SIG-M5 treated with dmso at 0.1 percent for 504 hours (cell line): ENCODE measurements around the gene ELMO1.

Experiments used
- DNase-seq: peaks from one replicate; lab custom pipeline; 2025; ENCODE audit not compliant: unreplicated experiment; lab: John Stamatoyannopoulos, UW

The ELMO1 gene

DNA sequence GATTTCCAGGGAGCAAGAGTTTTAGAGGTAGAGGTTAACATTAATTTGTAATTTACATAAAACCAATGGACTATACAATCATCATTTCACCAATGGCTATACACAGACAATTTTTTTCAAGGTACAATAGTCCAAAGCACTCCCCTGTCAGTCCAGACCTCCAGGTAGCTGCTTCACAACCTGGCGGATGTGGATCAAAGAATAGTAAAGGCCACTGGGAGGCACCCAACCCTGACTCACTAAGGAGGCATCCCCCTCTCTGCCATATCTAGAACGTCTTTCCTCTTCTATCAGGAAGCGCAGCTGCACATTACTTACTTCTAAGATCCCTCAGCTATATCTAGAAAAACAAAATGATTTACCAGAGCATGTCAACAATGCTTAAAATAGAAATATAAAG lies 506.6 kb downstream of the ELMO1 start:
- DNase-seq: no peak

- no peak for DNase-seq
Observed at GRCh38 chr7:36941359-36941758, 507.3 kb downstream of the ELMO1 start.

- DNase-seq: no peak
Observed at GRCh38 chr7:36939816-36940215, 508.8 kb downstream of the ELMO1 start.

DNA sequence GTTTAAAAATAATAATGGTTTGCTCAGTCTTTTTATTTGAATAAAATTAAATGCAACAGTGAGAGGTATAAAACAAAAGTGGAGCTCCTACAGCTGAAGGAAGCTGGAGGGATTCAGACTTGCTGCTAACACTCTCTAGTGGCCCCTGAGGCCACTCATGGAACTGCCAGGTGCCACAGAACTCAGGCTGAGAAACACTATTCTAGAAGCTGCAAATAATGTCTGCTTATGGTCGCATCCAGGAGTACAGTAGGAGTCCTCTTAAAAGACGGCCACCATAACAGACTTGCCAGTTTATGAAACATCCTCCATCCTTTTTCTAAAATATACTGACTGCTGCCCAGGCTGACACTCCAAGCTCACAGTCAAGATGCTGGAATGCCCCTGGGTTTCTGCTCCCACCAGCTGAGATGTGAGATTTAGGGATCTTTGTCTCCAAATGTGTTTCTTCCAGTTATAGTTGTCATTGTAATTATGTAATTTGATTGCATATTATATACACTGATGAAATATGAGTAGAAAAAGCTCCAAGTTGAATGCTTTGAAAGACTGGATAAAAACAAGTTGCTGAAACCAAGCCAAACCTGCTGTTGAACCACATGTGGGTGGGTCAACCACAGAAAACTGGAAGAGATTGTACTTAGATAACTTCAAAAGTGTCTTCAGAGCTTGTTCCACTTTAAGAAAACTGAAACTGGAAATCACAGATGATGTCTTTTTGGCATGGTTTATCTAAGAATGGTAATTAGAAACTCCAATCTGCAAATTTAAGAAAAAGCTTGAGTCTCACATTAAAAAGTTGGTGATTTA lies 510.7 kb downstream of the ELMO1 start:
- no peak for DNase-seq

GRCh38 chr7:36931892-36932291 lies 516.8 kb downstream of the ELMO1 start:
- DNase-seq: no peak

GRCh38 chr7:36929791-36930190 lies 518.9 kb downstream of the ELMO1 start:
- DNase-seq: no peak

- DNase-seq: no peak
Observed at GRCh38 chr7:36928718-36929117, 519.9 kb downstream of the ELMO1 start.

DNA sequence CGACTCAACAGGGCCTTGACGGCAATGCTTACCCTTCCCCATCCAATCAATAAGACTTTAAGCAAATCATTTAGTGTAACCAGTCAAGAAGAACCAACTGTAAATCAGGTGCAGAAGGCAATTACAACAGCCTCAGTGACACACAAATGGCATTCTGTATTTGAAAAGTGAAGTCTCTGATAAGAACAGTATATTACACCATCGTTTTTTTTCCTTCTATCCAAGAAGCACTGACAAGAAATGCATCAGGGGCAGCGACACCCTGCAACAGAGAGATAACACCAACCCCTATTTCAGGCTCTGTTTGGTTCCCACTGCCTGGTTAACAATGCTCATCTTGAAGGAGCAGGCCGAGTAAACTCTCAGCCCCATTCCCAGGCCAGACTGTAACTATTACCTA lies 520.4 kb downstream of the ELMO1 start:
- no peak for DNase-seq

GRCh38 chr7:36925691-36926090 lies 523.0 kb downstream of the ELMO1 start:
- no peak for DNase-seq

- no peak for DNase-seq
Observed at GRCh38 chr7:36925207-36925606, 523.5 kb downstream of the ELMO1 start.

GRCh38 chr7:36923943-36924436 lies 524.7 kb downstream of the ELMO1 start:
- peak; percentile 81 for DNase-seq

GRCh38 chr7:36923185-36923584 lies 525.5 kb downstream of the ELMO1 start:
- no peak for DNase-seq

DNA sequence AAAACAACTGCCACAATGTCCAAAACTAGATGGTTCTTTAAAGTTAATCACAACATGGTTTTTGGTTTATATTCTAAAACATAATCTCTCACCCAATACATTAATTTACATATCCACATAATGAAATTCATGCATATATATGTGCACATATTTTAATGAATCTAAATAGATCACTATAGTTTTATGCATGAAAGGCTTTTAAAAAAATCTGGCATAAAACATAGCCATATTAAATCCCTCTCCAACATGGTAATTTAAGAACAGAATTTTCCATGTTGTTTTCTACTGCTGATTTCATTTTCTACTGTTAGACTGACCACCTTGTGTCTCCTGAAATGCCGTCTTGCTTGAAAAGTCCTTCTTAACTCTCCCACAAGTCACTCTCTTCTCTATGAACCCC lies 528.2 kb downstream of the ELMO1 start:
- no peak for DNase-seq

GRCh38 chr7:36919738-36920137 lies 528.9 kb downstream of the ELMO1 start:
- no peak for DNase-seq

DNA sequence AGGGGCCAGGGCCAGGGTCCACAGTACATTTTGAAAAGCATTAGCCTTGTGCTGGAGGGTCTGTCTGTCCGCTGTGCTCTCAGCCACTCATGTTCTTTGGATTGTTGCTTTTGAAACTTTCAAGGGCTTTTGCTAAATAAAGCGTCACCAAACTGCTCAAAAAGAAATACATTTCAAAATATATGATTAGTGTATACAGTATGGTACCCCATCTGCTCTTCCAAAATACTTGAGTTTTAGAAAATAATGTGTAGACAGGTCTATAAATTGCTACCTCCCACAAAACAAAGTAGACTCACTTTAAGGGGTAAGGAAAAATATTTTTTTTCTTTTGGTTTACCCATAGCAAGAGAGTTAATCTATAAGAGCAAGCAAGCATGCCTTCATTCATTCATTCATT lies 530.1 kb downstream of the ELMO1 start:
- DNase-seq: no peak

DNA sequence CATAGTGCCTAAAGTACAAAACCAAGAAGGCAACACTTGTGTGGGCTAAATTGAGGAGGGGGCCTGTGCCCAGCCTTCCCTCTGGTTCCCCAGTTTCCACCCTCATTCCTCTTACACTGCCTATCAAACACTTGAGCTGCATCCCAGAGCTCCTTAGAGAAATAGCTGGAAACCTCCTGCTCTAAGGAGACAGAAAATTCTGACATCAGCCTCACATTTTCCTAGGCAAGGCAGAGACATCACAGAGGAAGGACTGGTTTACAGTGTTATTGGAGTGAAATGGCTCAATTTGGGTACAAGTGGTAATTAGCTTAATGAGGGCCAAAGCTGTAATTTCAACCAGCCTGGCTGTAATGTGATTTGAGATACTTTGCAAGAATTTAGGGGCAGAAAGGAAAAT lies 532.0 kb downstream of the ELMO1 start:
- DNase-seq: no peak

GRCh38 chr7:36916116-36916515 lies 532.5 kb downstream of the ELMO1 start:
- DNase-seq: no peak

- no peak for DNase-seq
Observed at GRCh38 chr7:36911788-36912187, 536.9 kb downstream of the ELMO1 start.

- DNase-seq: no peak
Observed at GRCh38 chr7:36910859-36911258, 537.8 kb downstream of the ELMO1 start.

- DNase-seq: no peak
Observed at GRCh38 chr7:36910401-36910800, 538.3 kb downstream of the ELMO1 start.

GRCh38 chr7:36906956-36907635 lies 541.6 kb downstream of the ELMO1 start:
- no peak for DNase-seq

DNA sequence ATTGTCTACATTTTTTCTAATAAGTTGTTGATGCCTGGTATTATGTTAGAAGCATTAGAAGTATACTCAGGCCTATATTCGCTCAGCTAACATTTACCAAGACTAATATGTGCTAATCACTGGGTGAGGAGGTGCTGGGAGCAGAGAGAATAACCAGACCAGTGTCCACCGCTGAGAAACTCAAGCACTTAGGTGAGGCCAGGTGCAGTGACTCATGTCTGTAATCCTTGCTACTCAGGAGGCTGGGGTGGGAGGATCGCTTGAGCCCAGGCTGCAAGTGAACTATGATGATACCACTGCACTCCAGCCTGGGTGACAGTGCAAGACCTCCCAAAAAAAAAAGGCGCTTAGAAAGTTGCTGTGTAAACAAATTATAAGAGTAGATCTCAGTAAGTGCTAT lies 542.2 kb downstream of the ELMO1 start:
- no peak for DNase-seq
